HUES6 (cell line): Measurements from ENCODE around the gene HNMT.

ENCODE experiments used
- H3K27ac ChIP-seq: 2 replicates; pipeline ENCODE4 v1.7.0; 2013; ENCODE audit warnings: low read depth, mild to moderate bottlenecking, low read length, inconsistent platforms
- H3K27me3 ChIP-seq: 2 replicates; pipeline ENCODE4 v1.6.1; 2013; ENCODE audit warnings: low read length; ENCODE audit not compliant: control insufficient read depth, insufficient read depth
- H3K36me3 ChIP-seq: 2 replicates; pipeline ENCODE4 v1.6.1; 2013; ENCODE audit warnings: low read length; ENCODE audit not compliant: control insufficient read depth, insufficient read depth
- H3K4me1 ChIP-seq: 2 replicates; pipeline ENCODE4 v1.6.1; 2013; ENCODE audit warnings: low read length; ENCODE audit not compliant: control insufficient read depth, insufficient read depth
- H3K4me3 ChIP-seq: 2 replicates; pipeline ENCODE4 v1.5.1; 2013; ENCODE audit warnings: low read depth, low read length
- H3K9ac ChIP-seq: one replicate; pipeline ENCODE4 v1.6.1; 2013; ENCODE audit warnings: mild to moderate bottlenecking, low read length
- H3K9me3 ChIP-seq: 2 replicates; pipeline ENCODE4 v1.6.1; 2013; ENCODE audit warnings: low read depth, low read length; ENCODE audit not compliant: control insufficient read depth, insufficient read depth

Gene HNMT

GRCh38 chr2:137946227-137946626 is 18.0 kb upstream of the HNMT start:
- H3K27ac ChIP-seq: no peak overlapping the region
- no peaks in the 10 kb centered on the region for H3K9me3 ChIP-seq
- H3K4me1 ChIP-seq: no peaks in the 10 kb centered on the region
- H3K36me3 ChIP-seq: no peaks in the 10 kb centered on the region
- no peak overlapping the region for H3K9ac ChIP-seq
- no peak overlapping the region for H3K4me3 ChIP-seq
- H3K27me3 ChIP-seq: peaks cover 5% of the 10 kb centered on the region; the same call in 1 of the 2 replicates

GRCh38 chr2:137947032-137947727 is 17.1 kb upstream of the HNMT start:
- Histone ChIP-seq H3K9me3 (no peaks in the 10 kb centered on the region), H3K4me1 (no peaks in the 10 kb centered on the region), H3K27me3 (peaks cover 5% of the 10 kb centered on the region; the same call in 1 of the 2 replicates), H3K4me3 (no peak overlapping the region), H3K9ac (no peak overlapping the region), H3K27ac (no peak overlapping the region), H3K36me3 (no peaks in the 10 kb centered on the region)

DNA sequence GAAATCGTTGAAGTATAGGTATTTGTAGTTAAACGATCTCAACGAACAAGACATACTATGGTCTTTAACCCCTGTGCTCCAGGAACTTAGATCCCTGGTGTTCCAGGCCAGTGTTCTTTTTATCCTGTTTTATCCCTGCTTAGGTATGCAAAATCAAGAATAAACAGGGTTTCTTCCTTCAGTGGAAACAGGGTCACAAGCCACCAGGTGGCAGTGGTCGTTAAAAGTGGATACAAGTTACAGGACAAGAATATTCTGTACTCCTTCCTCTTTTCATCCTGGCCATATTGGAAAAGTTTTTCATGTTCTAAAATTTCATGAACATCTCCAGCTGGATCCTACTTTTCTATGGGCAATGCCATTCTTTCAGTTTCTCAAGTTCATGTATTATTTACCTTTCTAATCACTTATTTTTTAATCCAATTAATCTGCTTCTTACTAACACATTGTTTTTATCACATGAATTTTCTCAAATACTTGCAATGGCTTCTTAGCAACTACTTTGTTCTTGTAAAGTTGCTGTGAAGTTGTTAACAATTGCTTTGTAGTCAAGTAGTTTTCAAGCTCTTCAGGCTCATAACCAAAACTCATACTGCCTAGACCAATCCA is 16.4 kb upstream of the HNMT start:
- peaks cover 5% of the 10 kb centered on the region; the same call in 1 of the 2 replicates for H3K27me3 ChIP-seq
- no peaks in the 10 kb centered on the region for H3K9me3 ChIP-seq
- H3K27ac ChIP-seq: no peak overlapping the region
- no peaks in the 10 kb centered on the region; the same call in 1 of the 2 replicates for H3K4me1 ChIP-seq
- H3K4me3 ChIP-seq: no peak overlapping the region
- no peaks in the 10 kb centered on the region for H3K36me3 ChIP-seq
- no peak overlapping the region for H3K9ac ChIP-seq

DNA sequence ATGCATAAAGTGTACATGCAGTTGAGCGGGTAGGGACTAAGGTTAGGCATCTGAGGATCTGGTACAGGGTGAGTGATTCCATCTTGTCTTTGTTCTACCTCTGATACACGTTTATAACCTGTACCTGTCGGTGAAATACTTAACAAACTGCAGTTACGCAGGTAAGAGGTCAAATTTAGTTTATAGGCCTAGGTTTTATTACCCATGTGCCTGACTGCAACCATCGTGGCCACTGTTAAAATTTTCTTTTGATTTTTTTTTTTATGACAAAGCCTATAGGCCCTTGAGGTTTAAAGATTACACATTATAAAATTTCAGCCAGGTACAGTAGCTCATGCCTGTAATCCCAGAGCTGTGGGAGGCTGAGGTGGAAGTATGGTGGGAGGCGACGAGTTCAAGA is 15.4 kb upstream of the HNMT start:
- H3K27ac ChIP-seq: no peak overlapping the region
- no peak overlapping the region for H3K4me3 ChIP-seq
- no peaks in the 10 kb centered on the region for H3K9me3 ChIP-seq
- H3K27me3 ChIP-seq: peaks cover 5% of the 10 kb centered on the region; the same call in 1 of the 2 replicates
- no peaks in the 10 kb centered on the region for H3K36me3 ChIP-seq
- H3K4me1 ChIP-seq: no peaks in the 10 kb centered on the region; the same call in 1 of the 2 replicates
- H3K9ac ChIP-seq: no peak overlapping the region

DNA sequence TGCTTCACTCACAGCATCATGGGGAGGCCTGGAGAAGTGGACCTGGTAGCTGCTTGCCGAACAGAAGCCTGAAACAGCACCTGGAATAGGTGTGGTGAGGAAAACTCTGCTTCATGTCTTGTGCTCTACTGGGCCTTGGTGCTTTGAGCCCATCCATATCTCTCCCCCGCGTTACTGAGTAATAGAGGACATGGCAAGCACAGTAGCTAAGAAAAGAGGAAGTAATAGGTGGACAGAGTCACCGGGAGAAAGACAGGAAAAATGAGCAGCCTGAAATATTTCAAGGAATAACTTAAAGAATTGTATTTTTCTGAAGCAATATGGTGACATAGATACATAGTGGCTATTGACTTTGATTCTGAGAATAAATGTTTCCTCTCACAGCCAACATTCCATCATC is 14.0 kb upstream of the HNMT start:
- Histone ChIP-seq H3K27me3 (peaks cover 5% of the 10 kb centered on the region; the same call in 1 of the 2 replicates), H3K4me1 (peaks cover 4% of the 10 kb centered on the region), H3K4me3 (no peak overlapping the region), H3K9me3 (no peaks in the 10 kb centered on the region), H3K9ac (no peak overlapping the region), H3K36me3 (no peaks in the 10 kb centered on the region), H3K27ac (no peak overlapping the region)

- Histone ChIP-seq H3K36me3 (no peaks in the 10 kb centered on the region), H3K4me3 (no peak overlapping the region), H3K9ac (no peak overlapping the region), H3K27ac (no peak overlapping the region), H3K4me1 (peaks cover 9% of the 10 kb centered on the region), H3K9me3 (no peaks in the 10 kb centered on the region), H3K27me3 (peaks cover 5% of the 10 kb centered on the region; the same call in 1 of the 2 replicates)
Observed at GRCh38 chr2:137951586-137951985, 12.7 kb upstream of the HNMT start.

GRCh38 chr2:137952586-137953129 is 11.6 kb upstream of the HNMT start:
- Histone ChIP-seq H3K27ac (no peak overlapping the region; the same call in 1 of the 2 replicates), H3K9ac (no peak overlapping the region), H3K27me3 (no peaks in the 10 kb centered on the region), H3K4me3 (no peak overlapping the region), H3K4me1 (peaks cover 9% of the 10 kb centered on the region), H3K36me3 (no peaks in the 10 kb centered on the region), H3K9me3 (no peaks in the 10 kb centered on the region)

DNA sequence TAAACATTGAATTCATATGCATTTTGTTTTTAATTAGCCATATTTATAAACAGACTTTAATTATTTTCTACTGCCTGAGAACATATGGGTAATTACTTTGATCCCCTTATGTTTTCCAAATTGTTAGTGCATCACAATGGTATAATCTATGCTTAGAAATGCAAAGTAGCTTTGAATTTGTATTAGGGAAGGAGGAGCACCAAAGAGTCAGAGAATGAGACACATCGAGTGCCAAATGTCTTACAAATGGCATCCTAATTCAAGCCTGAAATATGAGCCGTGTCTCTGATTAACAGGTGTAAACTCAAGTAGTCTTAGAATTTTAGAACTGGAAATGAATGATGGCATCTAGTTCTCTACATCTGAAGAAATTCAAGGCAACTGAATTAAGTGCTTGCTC is 8.7 kb upstream of the HNMT start:
- H3K27ac ChIP-seq: no peak overlapping the region
- no peak overlapping the region for H3K9ac ChIP-seq
- no peaks in the 10 kb centered on the region for H3K9me3 ChIP-seq
- H3K4me3 ChIP-seq: no peak overlapping the region
- H3K4me1 ChIP-seq: peaks cover 9% of the 10 kb centered on the region
- no peaks in the 10 kb centered on the region for H3K36me3 ChIP-seq
- H3K27me3 ChIP-seq: no peaks in the 10 kb centered on the region

DNA sequence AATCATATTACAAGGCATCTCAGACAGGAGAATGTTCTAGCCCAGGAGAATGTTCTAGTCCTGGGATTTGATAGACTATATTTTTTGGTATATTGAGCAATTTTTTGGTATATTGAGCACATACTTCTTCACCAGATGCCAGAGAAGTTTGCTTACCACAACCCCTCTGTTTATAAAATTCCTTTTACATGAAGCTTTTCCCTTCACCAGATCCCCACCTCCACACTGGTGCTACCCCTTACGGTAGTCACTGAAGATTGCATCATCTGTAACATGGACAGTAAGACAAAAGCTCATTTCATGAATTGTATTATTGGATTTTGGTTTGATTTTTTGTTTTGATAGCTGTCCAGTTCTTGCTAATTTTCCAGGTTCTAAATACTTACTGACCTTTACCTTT is 7.2 kb upstream of the HNMT start:
- Histone ChIP-seq H3K4me3 (no peak overlapping the region), H3K9me3 (no peaks in the 10 kb centered on the region), H3K27ac (no peak overlapping the region), H3K36me3 (no peaks in the 10 kb centered on the region), H3K9ac (no peak overlapping the region), H3K27me3 (no peaks in the 10 kb centered on the region), H3K4me1 (peaks cover 9% of the 10 kb centered on the region)

- no peaks in the 10 kb centered on the region for H3K36me3 ChIP-seq
- H3K9me3 ChIP-seq: no peaks in the 10 kb centered on the region
- H3K4me3 ChIP-seq: no peak overlapping the region
- no peaks in the 10 kb centered on the region for H3K27me3 ChIP-seq
- H3K9ac ChIP-seq: no peak overlapping the region
- H3K4me1 ChIP-seq: peaks cover 18% of the 10 kb centered on the region
- no peak overlapping the region for H3K27ac ChIP-seq
Observed at GRCh38 chr2:137959166-137959565, 5.1 kb upstream of the HNMT start.

DNA sequence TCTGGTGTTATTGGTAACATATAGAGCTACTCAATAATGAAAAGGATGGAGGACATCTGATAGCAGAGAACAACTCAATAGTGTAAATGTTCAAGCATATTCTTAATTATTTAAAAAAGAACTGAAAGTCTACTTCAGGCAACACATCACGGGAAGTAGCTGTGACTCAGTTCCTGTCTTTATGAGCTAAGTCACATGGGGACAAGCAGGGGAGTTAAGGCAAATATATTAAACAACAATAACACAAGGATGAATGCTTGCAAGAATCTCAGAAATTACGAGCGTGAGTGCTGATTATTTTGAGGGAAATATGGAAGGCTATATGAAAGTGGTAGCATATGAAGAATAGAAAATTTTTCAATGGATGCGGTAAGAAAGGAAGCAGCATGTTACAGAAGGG is 4.0 kb upstream of the HNMT start:
- no peaks in the 10 kb centered on the region for H3K27me3 ChIP-seq
- no peaks in the 10 kb centered on the region for H3K36me3 ChIP-seq
- no peak overlapping the region for H3K4me3 ChIP-seq
- H3K27ac ChIP-seq: no peak overlapping the region
- H3K4me1 ChIP-seq: peaks cover 25% of the 10 kb centered on the region
- no peaks in the 10 kb centered on the region for H3K9me3 ChIP-seq
- no peak overlapping the region for H3K9ac ChIP-seq
